Mesothelial cell of epicardium (in vitro differentiated cells): ENCODE measurements around the gene MICAL2. TPM values are rescaled to one million over a fixed set of nuclear protein-coding genes. Genes with fewer than 3 reads are reported as not detected.
A peak's percentile ranks its signal among the peaks of the same experiment; 100 is the strongest.

Experiments
- DNase-seq, 2 experiments: peaks; one replicate each; pipeline ENCODE4 v3.0.0; 2021; ENCODE audit warnings: low spot score in 2 of 2; ENCODE audit not compliant: unreplicated experiment in 2 of 2
- H3K27ac Mint-ChIP-seq: 2 replicates; pipeline ENCODE4 v1.8.0; 2021; ENCODE audit warnings: mixed read lengths
- H3K27me3 Mint-ChIP-seq: 2 replicates; pipeline ENCODE4 v1.8.0; 2021; ENCODE audit warnings: low read depth, mixed read lengths
- H3K36me3 Mint-ChIP-seq: 2 replicates; pipeline ENCODE4 v1.8.0; 2021; ENCODE audit warnings: mixed read lengths
- H3K4me1 Mint-ChIP-seq: 2 replicates; pipeline ENCODE4 v1.8.0; 2021; ENCODE audit warnings: mixed read lengths
- H3K4me3 Mint-ChIP-seq: 2 replicates; pipeline ENCODE4 v1.8.0; 2021; ENCODE audit warnings: mild to moderate bottlenecking, moderate library complexity, mixed read lengths
- H3K9me3 Mint-ChIP-seq: 2 replicates; pipeline ENCODE4 v1.8.0; 2021; ENCODE audit warnings: mixed read lengths
- CTCF ChIP-seq: fragments of 200-600 bp; sonication (generic); IDR thresholded peaks from one replicate; pipeline ENCODE4 v1.5.0; 2021; ENCODE audit warnings: antibody characterized with exemption; ENCODE audit not compliant: unreplicated experiment
- total RNA-seq: library from RNA; stranded (reverse); gene quantifications from 3 replicates; pipeline ENCODE4 v1.2.1, GENCODE V29; 2021

MICAL2 gene, protein sequence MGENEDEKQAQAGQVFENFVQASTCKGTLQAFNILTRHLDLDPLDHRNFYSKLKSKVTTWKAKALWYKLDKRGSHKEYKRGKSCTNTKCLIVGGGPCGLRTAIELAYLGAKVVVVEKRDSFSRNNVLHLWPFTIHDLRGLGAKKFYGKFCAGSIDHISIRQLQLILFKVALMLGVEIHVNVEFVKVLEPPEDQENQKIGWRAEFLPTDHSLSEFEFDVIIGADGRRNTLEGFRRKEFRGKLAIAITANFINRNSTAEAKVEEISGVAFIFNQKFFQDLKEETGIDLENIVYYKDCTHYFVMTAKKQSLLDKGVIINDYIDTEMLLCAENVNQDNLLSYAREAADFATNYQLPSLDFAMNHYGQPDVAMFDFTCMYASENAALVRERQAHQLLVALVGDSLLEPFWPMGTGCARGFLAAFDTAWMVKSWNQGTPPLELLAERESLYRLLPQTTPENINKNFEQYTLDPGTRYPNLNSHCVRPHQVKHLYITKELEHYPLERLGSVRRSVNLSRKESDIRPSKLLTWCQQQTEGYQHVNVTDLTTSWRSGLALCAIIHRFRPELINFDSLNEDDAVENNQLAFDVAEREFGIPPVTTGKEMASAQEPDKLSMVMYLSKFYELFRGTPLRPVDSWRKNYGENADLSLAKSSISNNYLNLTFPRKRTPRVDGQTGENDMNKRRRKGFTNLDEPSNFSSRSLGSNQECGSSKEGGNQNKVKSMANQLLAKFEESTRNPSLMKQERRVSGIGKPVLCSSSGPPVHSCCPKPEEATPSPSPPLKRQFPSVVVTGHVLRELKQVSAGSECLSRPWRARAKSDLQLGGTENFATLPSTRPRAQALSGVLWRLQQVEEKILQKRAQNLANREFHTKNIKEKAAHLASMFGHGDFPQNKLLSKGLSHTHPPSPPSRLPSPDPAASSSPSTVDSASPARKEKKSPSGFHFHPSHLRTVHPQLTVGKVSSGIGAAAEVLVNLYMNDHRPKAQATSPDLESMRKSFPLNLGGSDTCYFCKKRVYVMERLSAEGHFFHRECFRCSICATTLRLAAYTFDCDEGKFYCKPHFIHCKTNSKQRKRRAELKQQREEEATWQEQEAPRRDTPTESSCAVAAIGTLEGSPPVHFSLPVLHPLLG
- total RNA-seq: 8.9 to 15.4 TPM (median 15.0 TPM) in 3 replicates

GRCh38 chr11:12110201-12110713 is at the start of gene MICAL2:
TSS of gene MICAL2 (plus strand) at chr11:12110590. CDS start at chr11:12162156, 51,566 bp downstream.
- no peaks in the 10 kb centered on the region for H3K36me3 Mint-ChIP-seq
- no peaks in the 10 kb centered on the region for H3K9me3 Mint-ChIP-seq
- DNase-seq: peak; percentile 70 to 85
- peaks cover 76% of the 10 kb centered on the region for H3K27me3 Mint-ChIP-seq
- H3K27ac Mint-ChIP-seq: no peak within 1 kb of the TSS
- TF ChIP-seq CTCF: no peak
- peak within 1 kb of the TSS; percentile 59 for H3K4me3 Mint-ChIP-seq
- peaks cover 4% of the 10 kb centered on the region for H3K4me1 Mint-ChIP-seq

- H3K9me3 Mint-ChIP-seq: peaks cover 12% of the 10 kb centered on the region
- no peak overlapping the region for H3K27ac Mint-ChIP-seq
- H3K4me3 Mint-ChIP-seq: no peak overlapping the region
- peaks cover 10% of the 10 kb centered on the region for H3K27me3 Mint-ChIP-seq
- TF ChIP-seq CTCF: no peak
- H3K4me1 Mint-ChIP-seq: peaks cover 7% of the 10 kb centered on the region
- no peak for DNase-seq
- H3K36me3 Mint-ChIP-seq: no peaks in the 10 kb centered on the region
These were observed 48.4 kb upstream of the MICAL2 start for GRCh38 chr11:12061851-12062560.

DNA sequence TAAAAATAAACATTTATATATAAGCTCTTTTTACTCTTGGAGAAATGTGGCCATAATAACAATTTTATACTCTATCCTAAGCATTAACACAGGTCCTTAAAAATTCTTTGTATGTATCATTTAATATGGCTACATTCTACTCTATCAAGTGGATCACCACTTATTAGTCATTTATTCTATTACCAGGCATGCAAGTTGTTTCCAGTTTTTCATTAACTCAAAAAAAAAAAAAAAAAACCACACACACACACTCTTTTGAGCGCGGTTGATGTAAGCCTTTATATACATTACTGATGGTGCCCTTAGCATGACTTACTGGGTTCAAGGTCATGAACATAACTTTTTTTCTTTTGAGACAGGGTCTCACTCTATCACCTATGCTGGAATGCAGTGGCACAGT is 47.1 kb upstream of the MICAL2 start:
- no peaks in the 10 kb centered on the region for H3K36me3 Mint-ChIP-seq
- peaks cover 8% of the 10 kb centered on the region for H3K9me3 Mint-ChIP-seq
- peaks cover 18% of the 10 kb centered on the region for H3K4me1 Mint-ChIP-seq
- no peak for TF ChIP-seq CTCF
- H3K27me3 Mint-ChIP-seq: peaks cover 14% of the 10 kb centered on the region
- no peak overlapping the region for H3K27ac Mint-ChIP-seq
- H3K4me3 Mint-ChIP-seq: no peak overlapping the region
- DNase-seq: no peak

DNA sequence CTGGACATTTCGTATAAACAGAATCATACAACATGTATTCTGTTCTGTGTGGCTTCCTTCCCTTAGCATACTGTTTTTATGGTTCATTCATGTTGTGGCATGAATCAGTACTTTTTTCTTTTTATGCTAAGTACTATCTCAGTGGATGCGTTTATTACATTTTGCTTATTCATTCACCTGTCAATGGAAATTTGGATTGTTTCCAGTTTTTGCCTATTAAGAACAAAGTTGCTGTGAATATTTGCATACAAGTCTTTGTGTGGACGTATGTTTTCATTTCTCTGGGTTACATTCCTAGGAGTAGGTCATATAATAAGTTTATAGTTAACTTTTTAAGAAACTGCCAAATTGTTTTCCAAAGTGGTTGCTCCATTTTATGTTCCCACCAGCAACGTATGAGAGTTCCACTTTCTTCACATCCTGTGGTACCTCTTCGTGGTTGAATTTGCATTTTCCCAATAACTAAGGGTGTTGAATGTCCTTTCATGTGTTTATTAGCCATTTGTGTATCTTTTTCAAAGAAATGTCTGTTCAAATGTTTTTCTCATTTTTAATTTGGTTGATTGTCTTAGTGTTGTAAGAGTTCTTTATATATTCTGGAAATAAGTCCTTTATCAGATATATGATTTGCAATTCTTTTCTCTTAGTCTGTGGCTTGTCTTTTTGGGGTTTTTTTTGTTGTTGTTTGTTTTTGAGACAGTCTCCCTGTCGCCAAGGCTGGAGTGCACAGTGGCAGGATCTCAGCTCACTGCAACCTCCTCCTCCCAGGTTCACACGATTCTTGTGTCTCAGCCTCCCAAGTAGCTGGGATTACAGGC is 46.0 kb upstream of the MICAL2 start:
- Mint-ChIP-seq H3K36me3 (no peaks in the 10 kb centered on the region), H3K4me1 (peaks cover 18% of the 10 kb centered on the region), H3K9me3 (peaks cover 8% of the 10 kb centered on the region), H3K27ac (no peak overlapping the region), H3K4me3 (no peak overlapping the region), H3K27me3 (peaks cover 18% of the 10 kb centered on the region)
- TF ChIP-seq CTCF: no peak
- DNase-seq: no peak
